Measurements from ENCODE around the gene ABCG4.
A peak's percentile ranks its signal among the peaks of the same experiment; 100 is the strongest.
"Not testable (repeated sequence)": the region's sequence is repeated elsewhere in the genome, so short reads cannot be mapped to it uniquely, and the experiment has no call there.

The ABCG4 gene

DNA sequence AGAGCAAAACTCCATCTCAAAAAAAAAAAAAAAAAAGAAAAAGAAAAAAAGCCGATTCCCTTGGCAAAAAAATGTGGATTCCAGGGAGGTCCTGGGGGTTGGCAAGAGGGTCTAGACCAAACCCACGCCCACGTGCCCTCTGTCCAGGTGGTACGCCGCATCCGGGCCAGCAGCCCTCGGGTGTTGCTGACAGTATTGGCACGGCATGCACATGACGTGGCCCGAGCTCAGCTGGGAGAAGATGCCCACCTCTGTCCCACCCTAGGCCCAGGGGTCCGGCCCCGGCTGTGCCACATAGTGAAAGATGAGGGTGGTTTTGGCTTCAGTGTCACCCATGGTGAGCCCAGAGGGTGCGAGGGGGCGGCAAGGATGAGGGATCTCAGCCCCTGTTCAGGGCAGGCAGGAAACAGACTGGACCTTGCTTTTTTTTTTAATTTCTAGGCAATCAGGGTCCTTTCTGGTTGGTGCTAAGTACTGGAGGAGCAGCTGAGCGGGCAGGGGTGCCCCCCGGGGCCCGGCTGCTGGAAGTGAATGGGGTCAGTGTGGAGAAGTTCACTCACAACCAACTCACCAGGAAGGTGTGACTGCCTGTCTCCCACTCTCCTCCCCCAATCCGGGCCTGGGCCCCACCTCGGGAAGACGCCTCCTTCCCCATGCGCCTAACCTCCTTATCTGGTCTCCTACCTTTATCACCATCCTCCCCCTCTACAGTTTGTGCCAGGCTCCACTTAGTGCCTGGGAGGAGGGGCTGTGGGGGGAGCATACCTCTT is 38.5 kb downstream of the ABCG4 start:
- no peak for TF ChIP-seq CTCF (IDR thresholded peaks at IDR 0.05; ENCODE audit: insufficient read depth, missing control alignments)
- DNase-seq (ENCODE audit: insufficient read length, low spot score) (no peak), FAIRE-seq (no peak)

DNA sequence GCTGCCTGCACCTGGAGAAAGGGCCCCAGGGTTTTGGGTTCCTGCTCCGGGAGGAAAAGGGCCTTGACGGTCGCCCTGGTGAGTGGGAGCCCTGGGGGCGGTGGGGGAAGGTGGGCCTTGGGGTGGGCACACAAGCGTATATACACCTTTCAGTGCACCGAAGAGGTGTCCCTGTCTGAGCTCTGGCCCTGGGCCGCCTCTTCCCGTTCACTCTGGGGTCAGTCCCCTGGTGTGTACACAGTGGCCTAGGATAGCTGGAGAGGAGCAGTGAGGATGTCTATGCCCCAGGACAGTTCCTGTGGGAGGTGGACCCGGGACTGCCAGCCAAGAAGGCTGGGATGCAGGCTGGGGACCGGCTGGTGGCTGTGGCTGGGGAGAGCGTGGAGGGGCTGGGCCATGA is 39.2 kb downstream of the ABCG4 start:
- no peak for TF ChIP-seq CTCF (IDR thresholded peaks at IDR 0.05; ENCODE audit: insufficient read depth, missing control alignments)
- FAIRE-seq (no peak), DNase-seq (ENCODE audit: insufficient read length, low spot score) (no peak)

- FAIRE-seq (no peak), DNase-seq (ENCODE audit: insufficient read length, low spot score) (peak; percentile 15)
- no peak for TF ChIP-seq CTCF (IDR thresholded peaks at IDR 0.05; ENCODE audit: insufficient read depth, missing control alignments)
These were observed 40.0 kb downstream of the ABCG4 start for GRCh38 chr11:119188887-119189286.

DNA sequence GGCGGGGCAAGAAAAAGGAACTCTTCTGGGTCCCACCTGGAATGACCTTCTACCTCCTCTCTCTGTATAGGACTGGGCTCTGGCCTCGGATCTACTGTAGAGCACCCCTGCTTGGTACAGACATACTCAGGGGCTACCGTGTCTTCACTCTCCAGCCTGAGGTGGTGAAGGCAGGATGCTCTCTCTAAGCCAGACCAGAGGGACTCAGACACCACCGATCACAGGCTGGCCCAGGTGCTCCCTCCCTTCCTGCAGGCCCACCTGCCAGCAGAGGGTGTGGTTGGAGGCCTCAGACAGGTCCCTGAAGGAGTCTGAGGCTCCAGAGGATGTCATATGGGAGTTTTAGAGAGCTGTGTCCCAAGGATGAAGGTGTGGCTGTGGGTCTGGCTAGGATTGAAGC is 40.5 kb downstream of the ABCG4 start:
- no peak for TF ChIP-seq CTCF (IDR thresholded peaks at IDR 0.05; ENCODE audit: insufficient read depth, missing control alignments)
- FAIRE-seq (no peak), DNase-seq (ENCODE audit: insufficient read length, low spot score) (no peak)

- no peak for TF ChIP-seq CTCF (IDR thresholded peaks at IDR 0.05; ENCODE audit: insufficient read depth, missing control alignments)
- DNase-seq (ENCODE audit: insufficient read length, low spot score) (peak; percentile 11), FAIRE-seq (no peak)
These were observed 41.7 kb downstream of the ABCG4 start for GRCh38 chr11:119190531-119190930.

DNA sequence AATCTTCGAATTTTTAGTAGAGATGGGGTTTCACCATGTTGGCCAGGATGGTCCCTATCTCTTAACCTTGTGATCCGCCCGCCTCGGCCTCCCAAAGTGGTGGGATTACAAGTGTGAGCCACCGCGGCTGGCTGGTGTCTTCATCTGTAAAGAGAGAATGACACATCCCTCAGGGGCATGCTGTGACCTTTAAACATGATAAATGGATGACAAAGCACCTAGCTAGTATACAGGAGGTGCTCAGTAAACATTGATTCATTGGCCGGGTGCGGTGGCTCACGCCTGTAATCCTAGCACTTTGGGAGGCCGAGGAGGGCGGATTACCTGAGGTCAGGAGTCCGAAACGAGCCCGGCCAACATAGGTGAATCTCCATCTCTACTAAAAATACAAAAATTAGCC is 42.4 kb downstream of the ABCG4 start:
- DNase-seq (ENCODE audit: insufficient read length, low spot score); FAIRE-seq: not testable (repeated sequence)

- DNase-seq (ENCODE audit: insufficient read length, low spot score) = peak; percentile 9
- no peak for FAIRE-seq
- TF ChIP-seq CTCF (IDR thresholded peaks at IDR 0.05; ENCODE audit: insufficient read depth, missing control alignments) = no peak
These were observed 43.3 kb downstream of the ABCG4 start for GRCh38 chr11:119192111-119192510.
